HFF-Myc (cell line): ENCODE measurements around the gene SLC31A1.

Experiments used
- DNase-seq: peaks from one replicate; pipeline ENCODE4 v3.0.0-alpha.2; 2011; ENCODE audit warnings: low read depth; ENCODE audit errors: extremely low read depth
- H3K4me3 ChIP-seq: replicated peaks from 2 replicates; pipeline ENCODE4 v1.5.1; 2011; ENCODE audit warnings: low read depth, mild to moderate bottlenecking, control low read depth, low read length
- CTCF ChIP-seq: IDR thresholded peaks from 2 replicates; pipeline ENCODE4 v1.5.1; 2012; ENCODE audit warnings: mild to moderate bottlenecking, low read depth, low read length, control low read depth; ENCODE audit errors: missing control alignments

The SLC31A1 gene

GRCh38 chr9:113254991-113255390, 33.6 kb downstream of the SLC31A1 start:
- H3K4me3 ChIP-seq = no peak overlapping the region
- no peak for DNase-seq
- no peak for TF ChIP-seq CTCF

- DNase-seq = no peak
- no peak for TF ChIP-seq CTCF
Observed at GRCh38 chr9:113255438-113255837, 34.1 kb downstream of the SLC31A1 start.

DNA sequence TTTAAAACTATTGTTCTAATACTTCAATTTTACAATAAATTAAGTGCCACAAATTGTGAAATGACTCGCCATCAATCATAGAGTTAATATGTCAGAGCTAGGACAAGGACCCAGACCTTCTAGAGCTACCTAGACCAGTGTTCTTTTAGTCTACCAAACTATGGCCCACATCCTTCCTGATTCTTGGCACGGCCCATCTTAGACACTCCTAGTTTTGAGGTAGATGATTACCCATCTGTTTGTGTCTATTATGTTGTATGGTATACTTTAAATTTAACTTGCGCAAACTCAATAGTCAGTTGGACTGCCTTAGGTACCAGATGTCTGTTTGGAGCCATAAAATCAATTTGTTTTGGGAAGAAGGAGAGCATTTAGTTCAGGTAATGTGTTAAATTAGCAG, 36.5 kb downstream of the SLC31A1 start:
- no peak for DNase-seq
- H3K4me3 ChIP-seq = no peak overlapping the region
- no peak for TF ChIP-seq CTCF

More at GRCh38 chr9:113255438-113255837, 34.1 kb downstream of the SLC31A1 start:
- no peak overlapping the region for H3K4me3 ChIP-seq

DNA sequence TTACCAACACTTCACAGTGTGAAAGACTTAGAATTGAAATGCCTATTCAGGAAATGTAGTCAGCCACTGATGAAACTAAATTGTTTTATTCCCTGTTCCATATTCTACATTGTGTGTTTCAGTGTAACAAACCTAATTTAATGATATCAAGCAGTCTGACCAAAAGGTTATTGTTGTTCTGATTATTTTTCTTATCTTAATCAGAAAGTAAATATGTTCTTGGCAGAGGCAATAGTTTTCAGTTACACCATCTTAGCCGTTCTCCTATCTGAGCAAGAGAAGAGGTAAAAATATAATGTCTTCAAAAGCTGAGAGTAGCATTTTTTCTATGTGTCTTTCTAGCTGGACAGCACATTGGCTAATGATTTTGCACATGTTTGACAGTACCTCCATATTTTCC, 36.9 kb downstream of the SLC31A1 start:
- DNase-seq = no peak
- no peak for TF ChIP-seq CTCF
- no peak overlapping the region for H3K4me3 ChIP-seq

DNA sequence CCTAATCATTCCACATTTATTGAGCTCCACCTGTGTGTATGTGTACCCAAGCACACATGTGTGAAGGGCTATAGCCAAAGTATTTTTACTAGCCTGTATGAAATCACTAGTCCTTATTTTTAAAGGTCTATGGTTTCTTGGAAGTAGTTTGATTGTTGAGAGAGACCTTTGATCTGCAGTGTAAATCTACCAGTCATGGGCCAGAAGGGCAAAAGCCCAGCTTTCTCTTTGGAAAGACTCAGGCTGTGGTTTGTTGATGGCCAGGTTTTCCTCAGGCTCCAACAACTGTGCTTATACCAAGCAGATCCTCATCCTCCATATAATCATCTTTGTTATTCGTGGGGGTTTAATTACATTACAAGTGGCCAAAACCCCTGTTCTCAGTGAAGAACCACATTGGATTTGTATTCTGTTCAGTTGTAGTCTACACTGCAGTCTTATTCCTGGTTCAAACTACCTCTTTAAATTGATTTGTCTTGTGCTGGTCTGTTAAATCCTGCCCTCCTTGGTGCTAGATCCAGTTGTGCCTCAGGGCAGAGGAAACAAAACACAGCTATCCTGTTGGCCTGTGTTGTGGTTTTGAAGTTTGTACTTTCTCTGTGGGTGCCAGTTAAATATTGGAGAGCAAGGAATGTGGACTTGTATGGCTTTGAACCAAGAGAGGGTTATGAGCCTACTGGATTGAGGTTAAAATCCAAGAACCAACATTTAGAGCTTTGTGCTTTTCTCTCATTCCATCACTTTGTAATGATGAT, 40.8 kb downstream of the SLC31A1 start:
- TF ChIP-seq CTCF = no peak
- DNase-seq = no peak
- H3K4me3 ChIP-seq = no peak overlapping the region

DNA sequence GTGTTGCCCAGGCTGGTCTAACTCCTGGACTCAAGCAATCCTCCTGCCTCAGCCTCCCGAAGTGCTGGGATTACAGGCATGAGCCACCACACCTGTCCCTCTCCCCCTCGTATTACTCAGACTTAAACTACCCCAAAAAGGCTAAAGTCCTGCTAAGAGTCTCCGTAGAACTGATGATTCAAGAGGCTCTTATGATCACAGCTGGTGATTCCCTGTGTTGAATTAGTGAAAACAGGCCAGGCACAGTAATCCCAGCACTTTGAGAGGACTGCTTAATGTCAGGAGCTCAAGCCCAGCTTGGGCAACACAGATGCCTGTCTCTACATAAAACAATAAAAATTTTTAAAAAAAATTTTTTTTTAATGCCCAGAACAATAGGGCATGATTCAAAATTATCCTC, 44.8 kb downstream of the SLC31A1 start:
- H3K4me3 ChIP-seq = no peak overlapping the region
- TF ChIP-seq CTCF = no peak
- no peak for DNase-seq
